Right lobe of liver (tissue), 6 donors: ENCODE results near the gene GDF2. TPM values are rescaled to one million over a fixed set of nuclear protein-coding genes. Genes with fewer than 3 reads are reported as not detected.

Experiments used
- ATAC-seq, 4 donors: fragments of 200-7000 bp; cut with Tn5 transposase; one replicate each; pipeline ENCODE4 v1.9.1; 2020; ENCODE audit warnings: mild to moderate bottlenecking in 4 of 4, moderate library complexity in 4 of 4
- DNase-seq, 3 donors: peaks; one replicate each; pipeline ENCODE4 v3.0.0-alpha.2; 2020
- H3K27ac ChIP-seq, 3 donors: fragments of 200-600 bp; one replicate each; pipeline ENCODE4 v1.8.0; 2022
- H3K27me3 ChIP-seq, 2 donors: fragments of 200-600 bp; one replicate each; pipeline ENCODE4 v1.8.0; 2022
- H3K36me3 ChIP-seq, 4 donors: fragments of 200-600 bp; sonication (generic) in 1 of 4; one replicate each; pipeline versions ENCODE4 v1.5.1 to v1.8.0; 2017 to 2022; ENCODE audit warnings: control low read depth in 1 of 4
- H3K4me1 ChIP-seq, 4 donors: fragments of 200-600 bp; sonication (generic) in 1 of 4; one replicate each; pipeline versions ENCODE4 v1.5.1 to v1.8.0; 2017 to 2022; ENCODE audit warnings: control low read depth in 1 of 4
- H3K4me3 ChIP-seq, 3 donors: fragments of 200-600 bp; one replicate each; pipeline ENCODE4 v1.8.0; 2022
- H3K9me3 ChIP-seq, 4 donors: fragments of 200-600 bp; sonication (generic) in 1 of 4; one replicate each; pipeline versions ENCODE4 v1.5.1 to v1.8.0; 2017 to 2022; ENCODE audit warnings: control low read depth in 1 of 4
- CTCF ChIP-seq, 4 donors: fragments of 200-600 bp in 3 of 4; fragments of 450-650 bp in 1 of 4; IDR thresholded peaks; one replicate each; pipeline versions ENCODE4 v1.5.1 to v1.8.0; 2016 to 2022; ENCODE audit warnings: antibody characterized with exemption in 4 of 4, mild to moderate bottlenecking in 2 of 4
- POLR2A ChIP-seq: fragments of 450-650 bp; IDR thresholded peaks from one replicate; pipeline ENCODE4 v1.6.1; 2017; ENCODE audit warnings: antibody characterized with exemption, mild to moderate bottlenecking
- WGBS: methylation state at CpG from one replicate; pipeline ENCODE4 v1.1.6; 2018; ENCODE audit warnings: low coverage, low lambda C conversion rate; ENCODE audit not compliant: insufficient coverage; ENCODE audit errors: missing lambda C conversion rate; 5-methylcytosine and 5-hydroxymethylcytosine counted together
- intact Hi-C, 2 donors: fragments of 100-400 bp; cut with DNase I; formaldehyde crosslinking; loops; one replicate each; pipeline versions ENCODE4 v1.11.2 to v1.14.1; 2022
- long read RNA-seq: library from polyadenylated mRNA; unstranded; transcript quantifications from one replicate; pipeline ENCODE4 v2.0.0, GENCODE V29; 2019
- total RNA-seq, 6 experiments: library from RNA; depleted of rRNA in 2 of 6; stranded (reverse); fragments of >200 nt in 2 of 6; fragmentation: NEBNext Ultra II Directional in 3 of 6; extraction: Animal tissue kit (Norgen Biotek cat#: 25700) in 3 of 6; gene quantifications; one replicate each; pipeline versions ENCODE4 v1.1.0 to v1.2.4, GENCODE V29; 2016 to 2023
- donor health status: DM: no; HTN: yes; CAD: no.
- donor health status: DM: no; HTN: no; CAD: no.
- donor health status: DM: no; HTN: no; CAD: no.
- donor health status: DM: no; HTN: yes; CAD: no.
- donor health status: DM: no; HTN: yes; CAD: no.

The GDF2 gene
- 10 to 100 TPM in 3 of 6 experiments, 1 to 10 TPM in 3; 4.5 to 15.9 (median 9.7) TPM for total RNA-seq
- long read RNA-seq, partial matches to known transcripts: 0 of 2 reads
- long read RNA-seq, other reads (novel, unspliced or antisense): 0 of 2 reads

DNA sequence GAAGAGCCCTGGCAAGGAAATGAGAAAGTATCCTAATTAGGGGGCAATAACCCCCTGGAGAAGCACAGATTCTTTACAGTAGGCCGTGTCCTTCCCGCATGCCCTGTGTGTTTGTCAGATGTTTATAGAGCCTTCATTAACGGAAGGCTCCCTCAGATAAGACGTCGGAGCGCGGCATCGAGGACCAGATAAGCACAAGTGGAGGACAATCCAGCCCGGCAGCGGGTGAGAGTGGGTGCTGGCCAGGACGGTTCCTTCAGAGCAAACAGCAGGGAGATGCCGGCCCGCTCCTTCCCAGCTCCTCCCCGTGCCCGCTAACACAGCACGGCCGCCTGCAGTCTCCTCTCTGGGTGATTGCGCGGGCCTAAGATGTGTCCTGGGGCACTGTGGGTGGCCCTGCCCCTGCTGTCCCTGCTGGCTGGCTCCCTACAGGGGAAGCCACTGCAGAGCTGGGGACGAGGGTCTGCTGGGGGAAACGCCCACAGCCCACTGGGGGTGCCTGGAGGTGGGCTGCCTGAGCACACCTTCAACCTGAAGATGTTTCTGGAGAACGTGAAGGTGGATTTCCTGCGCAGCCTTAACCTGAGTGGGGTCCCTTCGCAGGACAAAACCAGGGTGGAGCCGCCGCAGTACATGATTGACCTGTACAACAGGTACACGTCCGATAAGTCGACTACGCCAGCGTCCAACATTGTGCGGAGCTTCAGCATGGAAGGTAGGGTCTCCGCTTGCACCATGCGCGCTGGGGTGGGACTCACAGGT is at the start of gene GDF2:
GDF2 (plus strand) TSS at position 155 of the 762 bp plus-strand sequence; CDS start at position 370, 215 bp downstream.
- TF ChIP-seq POLR2A: no peak
- no peak for TF ChIP-seq CTCF (IDR thresholded peaks at IDR 0.05)
- Histone ChIP-seq H3K4me1 (no peaks in the 10 kb centered on the region), H3K27me3 (no peaks in the 10 kb centered on the region), H3K36me3 (no peaks in the 10 kb centered on the region), H3K27ac (no peak within 1 kb of the TSS), H3K4me3 (peak within 1 kb of the TSS in 2 of 3 donors; percentile 10 to 24), H3K9me3 (no peaks in the 10 kb centered on the region)
- ATAC-seq (peak in 3 of 4 donors; percentile 31 to 48 (median 36)), DNase-seq (no peak)
- intact Hi-C loops: no loop called here
- 43% methylated on average over 12 of the region's 35 CpGs for WGBS

GRCh38 chr10:47276071-47276470 is 46.2 kb upstream of the GDF2 start:
- peaks cover 0 to 3% (median 0%) of the 10 kb centered on the region in 4 donors for H3K9me3 ChIP-seq
- H3K4me3 ChIP-seq: no peak overlapping the region
- intact Hi-C loops: no loop called here
- no peaks in the 10 kb centered on the region for H3K36me3 ChIP-seq
- WGBS: no CpG with 5 or more reads among the region's 2 CpGs
- DNase-seq (no peak), ATAC-seq (no peak)
- H3K4me1 ChIP-seq: no peaks in the 10 kb centered on the region
- no peak for TF ChIP-seq CTCF (IDR thresholded peaks at IDR 0.05)
- TF ChIP-seq POLR2A: no peak
- no peak overlapping the region for H3K27ac ChIP-seq
- H3K27me3 ChIP-seq: no peaks in the 10 kb centered on the region

GRCh38 chr10:47276576-47277351 is 45.5 kb upstream of the GDF2 start:
- ATAC-seq: no peak
- WGBS: 70% methylated on average over 8 of the region's 11 CpGs

More at GRCh38 chr10:47276576-47277351, 45.5 kb upstream of the GDF2 start:
- TF ChIP-seq POLR2A: no peak
- TF ChIP-seq CTCF (IDR thresholded peaks at IDR 0.05): no peak
- Histone ChIP-seq H3K27ac (no peak overlapping the region), H3K4me3 (no peak overlapping the region), H3K27me3 (no peaks in the 10 kb centered on the region), H3K36me3 (no peaks in the 10 kb centered on the region), H3K9me3 (peaks cover 0 to 3% (median 0%) of the 10 kb centered on the region in 4 donors), H3K4me1 (no peaks in the 10 kb centered on the region)
- intact Hi-C loops: no loop called here
- no peak for DNase-seq
